A549 (cell line): Measurements from ENCODE around the gene NFIL3. TPM values are rescaled to one million over a fixed set of nuclear protein-coding genes. Genes with fewer than 3 reads are reported as not detected.

Experiments
- ATAC-seq, 2 experiments: fragments of 200-7000 bp in 1 of 2; fragments of >200 bp in 1 of 2; cut with Nextera tagmentation in 1 of 2; cut with Tn5 transposase in 1 of 2; 3 replicates each; pipeline versions ENCODE4 v1.8.0 to v1.9.1; 2018 to 2020; ENCODE audit warnings: mild to moderate bottlenecking in 1 of 2, moderate library complexity in 1 of 2
- CTCF ChIA-PET: fragments of 300-600 bp; sonication (Branson Sonifier 250); formaldehyde crosslinking; extraction: SDS; loops from one replicate; lab custom pipeline; 2021; ENCODE audit warnings: antibody characterized with exemption, inconsistent platforms; lab: Yijun Ruan, JAX
- POLR2A ChIA-PET: fragments of 350-600 bp; formaldehyde crosslinking; extraction: SDS; loops from one replicate; lab custom pipeline; 2021; ENCODE audit warnings: antibody characterized with exemption, inconsistent platforms; lab: Yijun Ruan, JAX
- DNase-seq, 2 experiments: peaks; one replicate each; pipeline versions ENCODE4 v3.0.0 to v3.0.0-alpha.2; 2011 to 2016; ENCODE audit warnings: low read depth in 1 of 2, low spot score in 1 of 2
- FAIRE-seq: peaks from 2 replicates; lab custom pipeline; 2011; peaks lifted over from hg19 to GRCh38; lab: Jason Lieb, UNC
- H3K27ac ChIP-seq, 2 experiments: fragments of >200 bp; sonication (Bioruptor Twin); formaldehyde crosslinking; 3 replicates each; pipeline ENCODE4 v1.5.1; 2016 to 2017
- H3K4me1 ChIP-seq: fragments of >200 bp; sonication (Bioruptor Twin); formaldehyde crosslinking; 3 replicates; pipeline ENCODE4 v1.6.1; 2016
- H3K4me2 ChIP-seq: fragments of >200 bp; sonication (Bioruptor Twin); formaldehyde crosslinking; 3 replicates; pipeline ENCODE4 v1.6.1; 2016
- H3K4me3 ChIP-seq: fragments of >200 bp; sonication (Bioruptor Twin); formaldehyde crosslinking; 3 replicates; pipeline ENCODE4 v1.5.1; 2016
- H3K9me3 ChIP-seq: fragments of >200 bp; sonication (Bioruptor Twin); formaldehyde crosslinking; 3 replicates; pipeline ENCODE4 v1.6.1; 2016
- CHD2 ChIP-seq: fragments of 150-350 bp; IDR thresholded peaks from 2 replicates; pipeline ENCODE4 v1.6.1; 2014; ENCODE audit warnings: low read length; ENCODE audit not compliant: partially characterized antibody
- CHD4 ChIP-seq: fragments of 200-600 bp; sonication (generic); IDR thresholded peaks from 2 replicates; pipeline ENCODE4 v1.6.1; 2016; ENCODE audit warnings: antibody characterized with exemption, mild to moderate bottlenecking, borderline replicate concordance
- EHF ChIP-seq: fragments of 250-450 bp; sonication (Bioruptor Pico); IDR thresholded peaks from 2 replicates; pipeline ENCODE4 v1.5.0; 2020; ENCODE audit warnings: mild to moderate bottlenecking
- HOXB13 ChIP-seq: fragments of 250-450 bp; sonication (Bioruptor Pico); IDR thresholded peaks from 2 replicates; pipeline ENCODE4 v1.5.0; 2020; ENCODE audit warnings: low read depth, mild to moderate bottlenecking, moderate library complexity
- MAX ChIP-seq: IDR thresholded peaks from 2 replicates; pipeline ENCODE4 v1.6.1; 2012
- RNF2 ChIP-seq: fragments of 200-600 bp; sonication (generic); IDR thresholded peaks from 2 replicates; pipeline ENCODE4 v1.6.1; 2016; ENCODE audit warnings: low read depth, mild to moderate bottlenecking, antibody characterized with exemption, moderate library complexity, borderline replicate concordance
- SMC3 ChIP-seq: fragments of >200 bp; sonication (Bioruptor Twin); formaldehyde crosslinking; IDR thresholded peaks from 3 replicates; pipeline ENCODE4 v1.6.1; 2018; ENCODE audit warnings: inconsistent platforms
- USF2 ChIP-seq: fragments of 450-650 bp; IDR thresholded peaks from 2 replicates; pipeline ENCODE4 v1.6.1; 2014; ENCODE audit warnings: antibody characterized with exemption
- ZNF302 ChIP-seq: fragments of 250-450 bp; sonication (Bioruptor Pico); IDR thresholded peaks from 2 replicates; pipeline ENCODE4 v1.9.0; 2021; ENCODE audit warnings: inconsistent platforms, mild to moderate bottlenecking, moderate library complexity
- ZSCAN20 ChIP-seq: fragments of 250-450 bp; sonication (Bioruptor Pico); IDR thresholded peaks from 2 replicates; pipeline ENCODE4 v1.8.0; 2022; ENCODE audit warnings: mild to moderate bottlenecking, moderate library complexity
- WGBS: methylation state at CpG from one replicate; pipeline ENCODE4 v1.1.6; 2017; ENCODE audit errors: missing lambda C conversion rate; 5-methylcytosine and 5-hydroxymethylcytosine counted together
- polyA plus RNA-seq, 4 experiments: library from polyadenylated mRNA; depleted of rRNA in 3 of 4; stranded (reverse); fragments of >200 nt; fragmentation: RNase III in 1 of 4; extraction: RNeasy Plus Mini Kit Qiagen cat#74134 plus additional on column Dnase treatment in 1 of 4; gene quantifications; 2 replicates in 3 of 4; 3 replicates in 1 of 4; pipeline ENCODE4 v1.2.3, GENCODE V29; 2011 to 2017

NFIL3 gene
- polyA plus RNA-seq, 2 of the 4 experiments (the other 2 are of a cell fraction) = 10.5 to 16.1 TPM

- DNase-seq = no peak
- POLR2A ChIA-PET = no interaction called here
- TF ChIP-seq USF2 = no peak
- no peak for TF ChIP-seq CHD2
- TF ChIP-seq MAX = no peak
- no peak for TF ChIP-seq HOXB13 (CRISPR knock-in tag)
- TF ChIP-seq SMC3 = no peak
- TF ChIP-seq RNF2 = no peak
- no peak for TF ChIP-seq ZSCAN20
- no peak for TF ChIP-seq CHD4
- no peak for TF ChIP-seq EHF (CRISPR knock-in tag)
- TF ChIP-seq ZNF302 (CRISPR knock-in tag) = no peak
- TF ChIP-seq, all 56 proteins: peak for 0
- Histone ChIP-seq H3K9me3 (no peaks in the 10 kb centered on the region), H3K4me1 (peaks cover 17% of the 10 kb centered on the region), H3K27ac (no peak overlapping the region), H3K4me2 (no peak overlapping the region), H3K4me3 (no peak overlapping the region)
- FAIRE-seq = no peak
- 80% methylated on average over 2 of the region's 2 CpGs for WGBS
- no peak for ATAC-seq
- CTCF ChIA-PET = interaction anchor here (0.9 to 1.6 kb wide), 5 partner anchors 9 to 368 kb away, joined by 3 to 6 read pairs (median 3); no protein-coding TSS in a partner anchor
Measured at GRCh38 chr9:91359083-91359482, 64.5 kb downstream of the NFIL3 start.

Other genes with a start within 250 kb of the NFIL3 start
- 12.9 and 15.9 TPM in 2 replicates for gene AUH, start 61.9 kb downstream of the NFIL3 start, polyA plus RNA-seq (2011; rRNA removed)
- 9.4 to 11.2 TPM (median 11.1 TPM) in 3 replicates for gene AUH, start 61.9 kb downstream of the NFIL3 start, polyA plus RNA-seq (2017; fragmentation: RNase III; extraction: RNeasy Plus Mini Kit Qiagen cat#74134 plus additional on column Dnase treatment)